HEK293T (cell line): Measurements from ENCODE around the gene APLP2.

Experiments
- ARNT ChIP-seq: fragments of 450-650 bp; IDR thresholded peaks from 2 replicates; pipeline ENCODE4 v1.6.1; 2017; ENCODE audit warnings: mild to moderate bottlenecking
- BHLHE40 ChIP-seq: fragments of 450-650 bp; IDR thresholded peaks from 2 replicates; pipeline ENCODE4 v1.6.1; 2016; ENCODE audit warnings: mild to moderate bottlenecking, moderate library complexity, borderline replicate concordance
- CTBP1 ChIP-seq: fragments of 450-650 bp; IDR thresholded peaks from 2 replicates; pipeline ENCODE4 v1.6.1; 2016; ENCODE audit warnings: borderline replicate concordance
- FOXA1 ChIP-seq: fragments of 450-650 bp; IDR thresholded peaks from 2 replicates; pipeline ENCODE4 v1.6.1; 2016; ENCODE audit warnings: mild to moderate bottlenecking
- FOXK2 ChIP-seq: fragments of 450-650 bp; IDR thresholded peaks from 2 replicates; pipeline ENCODE4 v1.6.1; 2016; ENCODE audit warnings: mild to moderate bottlenecking
- FOXM1 ChIP-seq: fragments of 450-650 bp; IDR thresholded peaks from 2 replicates; pipeline ENCODE4 v1.6.1; 2017; ENCODE audit warnings: mild to moderate bottlenecking, borderline replicate concordance
- HDGF ChIP-seq: fragments of 450-650 bp; IDR thresholded peaks from 2 replicates; pipeline ENCODE4 v1.6.1; 2017; ENCODE audit warnings: antibody characterized with exemption, borderline replicate concordance
- L3MBTL2 ChIP-seq: fragments of 450-650 bp; conservative IDR thresholded peaks from 2 replicates; pipeline ENCODE4 v1.6.1; 2016; ENCODE audit warnings: mild to moderate bottlenecking
- LEF1 ChIP-seq: fragments of 450-650 bp; IDR thresholded peaks from 2 replicates; pipeline ENCODE4 v1.6.1; 2017; ENCODE audit warnings: mild to moderate bottlenecking, borderline replicate concordance
- SP1 ChIP-seq: fragments of 450-650 bp; IDR thresholded peaks from 2 replicates; pipeline ENCODE4 v1.6.1; 2017
- SUZ12 ChIP-seq: fragments of 450-650 bp; IDR thresholded peaks from 2 replicates; pipeline ENCODE4 v1.6.1; 2016; ENCODE audit warnings: mild to moderate bottlenecking
- TARDBP ChIP-seq: fragments of 450-650 bp; IDR thresholded peaks from 2 replicates; pipeline ENCODE4 v1.6.1; 2016
- ZNF384 ChIP-seq: fragments of 450-650 bp; IDR thresholded peaks from 2 replicates; pipeline ENCODE4 v1.6.1; 2016

DNA sequence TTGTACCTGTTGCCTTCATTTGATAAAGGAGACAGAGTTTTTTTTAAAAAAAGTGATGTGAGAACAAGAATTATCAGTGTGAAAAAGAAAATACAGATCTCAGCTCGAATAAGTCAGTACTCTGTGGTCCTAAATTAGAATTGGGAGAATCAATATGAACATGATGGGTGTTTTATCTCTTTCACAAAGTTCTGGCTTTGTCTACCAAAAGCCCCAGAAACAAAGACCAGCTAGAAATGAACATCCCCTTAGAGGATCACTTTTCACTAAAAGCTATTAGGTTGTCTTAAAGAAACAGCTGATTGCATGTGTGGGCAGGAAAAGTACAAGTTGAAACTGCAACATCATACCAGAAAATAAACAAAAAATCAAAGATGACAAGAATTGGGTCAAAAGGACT lies 81.5 kb downstream of the APLP2 start:
- TF ChIP-seq FOXM1 = no peak
- TF ChIP-seq SUZ12 = no peak
- TF ChIP-seq FOXA1 = no peak
- no peak for TF ChIP-seq BHLHE40
- no peak for TF ChIP-seq FOXK2
- TF ChIP-seq HDGF = no peak
- TF ChIP-seq CTBP1 = no peak
- no peak for TF ChIP-seq ARNT
- no peak for TF ChIP-seq SP1
- no peak for TF ChIP-seq TARDBP
- TF ChIP-seq ZNF384 = no peak
- TF ChIP-seq LEF1 = no peak
- no peak for TF ChIP-seq L3MBTL2
